Measurements from ENCODE around the gene ZNF462. TPM values are rescaled to one million over a fixed set of nuclear protein-coding genes. Genes with fewer than 3 reads are reported as not detected.

The ZNF462 gene
- total and polyA plus RNA-seq, 2 experiments from 2014 or later, result 40.0 to 101 TPM

GRCh38 chr9:106913276-106913675 lies 50.3 kb downstream of the ZNF462 start (continued):
- TF ChIP-seq ZNF462 (CRISPR knock-in tag; IDR thresholded peaks at IDR 0.05), result no peak

GRCh38 chr9:106915851-106916250 lies 52.9 kb downstream of the ZNF462 start:
- H2AFZ ChIP-seq, result no peak overlapping the region
- peaks cover 99% of the 10 kb centered on the region for H3K79me2 ChIP-seq (replicated peaks; ENCODE audit: insufficient read depth)
- peak overlapping the region; percentile 51; the same call in 1 of the 2 replicates for H3K4me2 ChIP-seq
- no peak overlapping the region for H3K4me3 ChIP-seq
- peak overlapping the region; percentile 57; the same call in 1 of the 2 replicates for H3K27ac Mint-ChIP-seq
- no peaks in the 10 kb centered on the region for H3K9me2 ChIP-seq (ENCODE audit: insufficient read depth)
- no peak overlapping the region for H3K4me3 Mint-ChIP-seq
- peaks cover 69% of the 10 kb centered on the region for H3K4me1 Mint-ChIP-seq
- H4K20me1 ChIP-seq (replicated peaks; ENCODE audit: insufficient read depth), result peaks cover 19% of the 10 kb centered on the region
- no peaks in the 10 kb centered on the region for H3F3A ChIP-seq (replicated peaks; ENCODE audit: low read depth)
- H3K9me3 Mint-ChIP-seq, result no peaks in the 10 kb centered on the region
- no peak for DNase-seq (ENCODE audit: low spot score)
- peak overlapping the region; percentile 58 for H3K27ac ChIP-seq (ENCODE audit: low read depth)
- peaks cover 70% of the 10 kb centered on the region for H3K4me1 ChIP-seq (ENCODE audit: insufficient read depth)
- H3K36me3 ChIP-seq (ENCODE audit: insufficient read depth), result no peaks in the 10 kb centered on the region; the same call in 1 of the 2 replicates
- peaks cover 2% of the 10 kb centered on the region for H3K27me3 Mint-ChIP-seq (ENCODE audit: insufficient read depth, low read depth, poor library complexity)
- no peak for ATAC-seq
- H3K27me3 ChIP-seq (ENCODE audit: insufficient read depth), result no peaks in the 10 kb centered on the region
- peaks cover 47% of the 10 kb centered on the region for H3K36me3 Mint-ChIP-seq (ENCODE audit: low read depth)
- no peak for TF ChIP-seq EZH2phosphoT487 (IDR thresholded peaks at IDR 0.05; ENCODE audit: unreplicated experiment)

GRCh38 chr9:106916466-106917235 lies 53.7 kb downstream of the ZNF462 start:
- Mint-ChIP-seq H3K4me1 (peaks cover 70% of the 10 kb centered on the region), H3K27me3 (ENCODE audit: insufficient read depth, low read depth, poor library complexity) (peaks cover 4% of the 10 kb centered on the region), H3K27ac (peak overlapping the region; percentile 43), H3K36me3 (ENCODE audit: low read depth) (peaks cover 55% of the 10 kb centered on the region), H3K4me3 (no peak overlapping the region; the same call in 2 of the 3 replicates), H3K9me3 (no peaks in the 10 kb centered on the region)
- Histone ChIP-seq H3K4me1 (ENCODE audit: insufficient read depth) (peaks cover 70% of the 10 kb centered on the region), H3K9me2 (ENCODE audit: insufficient read depth) (no peaks in the 10 kb centered on the region), H3K79me2 (replicated peaks; ENCODE audit: insufficient read depth) (peaks cover 99% of the 10 kb centered on the region), H2AFZ (no peak overlapping the region), H3K27ac (ENCODE audit: low read depth) (peak overlapping the region; percentile 58), H3K4me2 (peak overlapping the region; percentile 51), H4K20me1 (replicated peaks; ENCODE audit: insufficient read depth) (peaks cover 11% of the 10 kb centered on the region), H3K36me3 (ENCODE audit: insufficient read depth) (no peaks in the 10 kb centered on the region; the same call in 1 of the 2 replicates), H3K4me3 (no peak overlapping the region), H3F3A (replicated peaks; ENCODE audit: low read depth) (no peaks in the 10 kb centered on the region), H3K27me3 (ENCODE audit: insufficient read depth) (no peaks in the 10 kb centered on the region)
- ATAC-seq (peak; percentile 43), DNase-seq (ENCODE audit: low spot score) (peak; percentile 66)
- TF ChIP-seq ZNF331 (CRISPR knock-in tag; IDR thresholded peaks at IDR 0.05; ENCODE audit: low read depth) (no peak), CTCF (conservative IDR thresholded peaks at IDR 0.05; ENCODE audit: low read depth in 2 of 2) (no peak), CREB1 (CRISPR knock-in tag; IDR thresholded peaks at IDR 0.05; ENCODE audit: low read depth) (no peak), EZH2phosphoT487 (IDR thresholded peaks at IDR 0.05; ENCODE audit: unreplicated experiment) (no peak)
